Fibroblast of lung (primary cell): Measurements from ENCODE around the gene DLGAP1.

ENCODE experiments used
- EZH2 ChIP-seq: IDR thresholded peaks from 2 replicates; pipeline ENCODE4 v1.5.1; 2012; ENCODE audit warnings: low read length, control low read depth, mild to moderate bottlenecking; ENCODE audit errors: missing control alignments
- TF ChIP-seq, protein P1 (sequence below), 2 donors: IDR thresholded peaks in 1 of 2; conservative IDR thresholded peaks in 1 of 2; 1 replicate in 1 of 2; 2 replicates in 1 of 2; pipeline ENCODE4 v1.5.1; 2011 to 2012; ENCODE audit warnings: low read length in 2 of 2, control low read depth in 1 of 2, inconsistent platforms in 1 of 2, low read depth in 1 of 2, mild to moderate bottlenecking in 1 of 2

GRCh38 chr18:3510896-3511295, 944.2 kb downstream of the DLGAP1 start:
- TF ChIP-seq, protein P1, sequence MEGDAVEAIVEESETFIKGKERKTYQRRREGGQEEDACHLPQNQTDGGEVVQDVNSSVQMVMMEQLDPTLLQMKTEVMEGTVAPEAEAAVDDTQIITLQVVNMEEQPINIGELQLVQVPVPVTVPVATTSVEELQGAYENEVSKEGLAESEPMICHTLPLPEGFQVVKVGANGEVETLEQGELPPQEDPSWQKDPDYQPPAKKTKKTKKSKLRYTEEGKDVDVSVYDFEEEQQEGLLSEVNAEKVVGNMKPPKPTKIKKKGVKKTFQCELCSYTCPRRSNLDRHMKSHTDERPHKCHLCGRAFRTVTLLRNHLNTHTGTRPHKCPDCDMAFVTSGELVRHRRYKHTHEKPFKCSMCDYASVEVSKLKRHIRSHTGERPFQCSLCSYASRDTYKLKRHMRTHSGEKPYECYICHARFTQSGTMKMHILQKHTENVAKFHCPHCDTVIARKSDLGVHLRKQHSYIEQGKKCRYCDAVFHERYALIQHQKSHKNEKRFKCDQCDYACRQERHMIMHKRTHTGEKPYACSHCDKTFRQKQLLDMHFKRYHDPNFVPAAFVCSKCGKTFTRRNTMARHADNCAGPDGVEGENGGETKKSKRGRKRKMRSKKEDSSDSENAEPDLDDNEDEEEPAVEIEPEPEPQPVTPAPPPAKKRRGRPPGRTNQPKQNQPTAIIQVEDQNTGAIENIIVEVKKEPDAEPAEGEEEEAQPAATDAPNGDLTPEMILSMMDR (conservative IDR thresholded peaks at IDR 0.05 in 1 of 2, IDR thresholded peaks at IDR 0.05 in 1 of 2; ENCODE audit: low read depth in 1 of 2, low read length in 2 of 2) = no peak
- no peak for TF ChIP-seq EZH2
